Inferior parietal cortex (tissue), 1 donor: ENCODE measurements around the gene SERPINF2.
"Not testable (repeated sequence)": the region's sequence is repeated elsewhere in the genome, so short reads cannot be mapped to it uniquely, and the experiment has no call there.

Experiments used
- DNase-seq: peaks from one replicate; pipeline ENCODE4 v3.0.0-alpha.2; 2016; ENCODE audit errors: extremely low spot score

The SERPINF2 gene

GRCh38 chr17:1716076-1716911, 26.4 kb upstream of the SERPINF2 start:
- peak; percentile 100 for DNase-seq

DNA sequence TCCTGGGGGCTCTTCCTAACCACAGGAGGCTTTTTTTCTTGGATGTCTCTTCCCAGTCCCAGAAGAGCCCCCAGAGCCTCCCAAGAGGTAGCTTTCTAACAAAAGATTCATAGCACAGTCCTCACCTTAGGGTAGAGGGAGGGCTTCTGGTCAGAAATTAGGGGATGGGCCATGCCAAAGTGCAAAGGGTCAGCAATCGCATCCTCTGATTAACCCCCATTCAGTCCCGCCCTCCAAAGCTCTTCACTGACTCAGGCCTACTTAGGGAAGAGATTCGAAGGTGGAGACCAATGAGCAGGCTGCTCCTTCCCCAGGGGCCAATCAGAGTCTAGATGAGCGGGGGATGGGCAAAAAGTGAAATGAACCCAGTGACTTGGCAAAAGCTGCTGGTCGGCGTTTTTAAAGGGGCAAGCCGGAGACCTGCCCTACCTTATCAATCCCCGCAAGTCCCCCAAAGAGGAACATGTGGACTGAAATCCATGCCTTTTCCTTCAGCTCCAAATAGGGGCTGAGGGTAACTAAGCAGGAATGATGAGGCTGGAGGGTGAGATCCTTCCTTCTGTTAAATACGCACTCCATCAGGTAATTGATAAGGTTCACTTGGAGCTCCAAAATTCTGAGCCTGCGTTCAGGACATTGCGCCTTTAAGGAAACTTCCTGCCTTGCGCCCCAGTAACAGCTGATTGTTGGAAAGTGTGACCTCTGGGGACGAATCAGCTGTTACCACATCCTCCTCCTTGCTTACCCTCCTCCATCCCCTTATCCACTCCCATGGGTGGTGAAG, 25.6 kb upstream of the SERPINF2 start:
- peak; percentile 97 for DNase-seq

DNA sequence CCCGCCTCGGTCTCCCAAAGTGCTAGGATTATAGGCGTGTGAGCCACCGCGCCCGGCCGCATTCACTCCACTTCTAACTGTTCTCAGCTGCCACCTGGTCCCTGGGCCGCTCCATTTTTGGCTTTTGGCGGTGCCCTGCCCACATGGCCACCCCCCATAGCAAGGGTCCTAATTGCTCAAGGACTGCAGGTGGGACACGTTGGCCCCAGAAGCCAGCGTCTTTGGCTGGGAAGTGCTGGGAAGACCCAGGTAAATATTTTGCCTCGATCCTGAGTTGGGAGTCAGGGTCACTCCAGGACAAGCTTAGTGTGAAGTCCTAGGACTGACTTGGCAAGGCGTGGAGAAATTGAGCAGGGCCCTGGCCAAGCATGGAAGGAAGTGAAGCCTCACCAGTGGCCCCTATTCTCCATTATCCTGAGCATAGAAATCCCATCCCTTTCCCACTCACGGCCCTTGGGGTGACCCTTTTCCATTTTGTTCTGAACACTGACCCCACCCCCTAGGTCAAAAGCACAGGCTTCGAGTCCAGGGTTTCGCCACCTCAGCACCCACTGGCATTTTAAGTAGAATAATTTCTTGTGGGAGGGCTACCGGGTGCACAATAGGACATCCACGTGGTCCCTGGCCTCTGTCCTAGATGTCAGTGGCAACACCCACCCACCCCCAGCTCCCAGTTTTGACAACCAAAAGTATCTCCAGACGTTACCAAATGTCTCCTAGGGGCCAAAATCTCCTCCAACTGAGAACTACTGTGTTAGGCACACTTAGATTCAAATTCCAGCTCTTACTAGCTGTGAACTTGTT, 24.1 kb upstream of the SERPINF2 start:
- no peak for DNase-seq

DNA sequence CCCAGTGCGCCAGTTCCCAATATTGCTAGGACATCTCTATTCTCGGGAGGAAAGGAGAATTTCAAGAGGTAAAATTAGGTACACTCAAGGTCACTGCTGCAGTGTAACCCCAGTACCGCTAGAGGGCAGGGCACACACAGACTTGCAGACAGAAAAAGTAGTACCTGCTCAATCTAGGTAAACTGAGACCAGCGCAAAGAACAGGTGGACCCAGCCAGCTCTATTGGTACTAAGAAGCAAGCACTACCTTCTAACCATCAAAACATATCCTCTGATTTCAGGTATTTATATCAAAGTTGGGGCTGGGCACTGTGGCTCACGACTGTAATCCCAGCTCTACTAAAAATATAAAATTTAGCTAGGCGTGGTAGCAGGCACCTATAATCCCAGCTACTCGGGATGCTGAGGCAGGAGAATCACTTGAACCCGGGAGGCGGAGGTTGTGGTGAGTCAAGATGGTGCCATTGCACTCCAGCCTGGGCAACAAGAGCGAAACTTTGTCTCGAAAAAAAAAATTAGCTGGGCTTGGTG, 21.8 kb upstream of the SERPINF2 start:
- DNase-seq = peak; percentile 75

DNA sequence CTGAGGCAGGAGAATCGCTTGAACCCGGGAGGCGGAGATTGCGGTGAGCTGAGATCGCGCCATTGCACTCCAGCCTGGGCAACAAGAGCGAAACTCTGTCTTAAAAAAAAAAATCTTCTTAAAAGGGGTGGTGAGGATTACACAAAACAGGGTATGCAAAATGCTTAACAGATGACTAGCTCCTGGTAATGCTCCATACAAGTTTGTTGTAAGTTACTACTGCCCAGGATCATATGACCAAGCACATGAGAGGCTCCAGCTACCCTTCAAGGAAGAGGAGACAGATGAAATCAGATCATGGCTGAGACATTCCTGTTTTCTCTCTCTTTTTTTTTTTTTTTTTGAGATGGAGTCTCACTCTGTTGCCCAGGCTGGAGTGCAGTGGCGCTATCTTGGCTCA, 20.6 kb upstream of the SERPINF2 start:
- not testable (repeated sequence) for DNase-seq

DNA sequence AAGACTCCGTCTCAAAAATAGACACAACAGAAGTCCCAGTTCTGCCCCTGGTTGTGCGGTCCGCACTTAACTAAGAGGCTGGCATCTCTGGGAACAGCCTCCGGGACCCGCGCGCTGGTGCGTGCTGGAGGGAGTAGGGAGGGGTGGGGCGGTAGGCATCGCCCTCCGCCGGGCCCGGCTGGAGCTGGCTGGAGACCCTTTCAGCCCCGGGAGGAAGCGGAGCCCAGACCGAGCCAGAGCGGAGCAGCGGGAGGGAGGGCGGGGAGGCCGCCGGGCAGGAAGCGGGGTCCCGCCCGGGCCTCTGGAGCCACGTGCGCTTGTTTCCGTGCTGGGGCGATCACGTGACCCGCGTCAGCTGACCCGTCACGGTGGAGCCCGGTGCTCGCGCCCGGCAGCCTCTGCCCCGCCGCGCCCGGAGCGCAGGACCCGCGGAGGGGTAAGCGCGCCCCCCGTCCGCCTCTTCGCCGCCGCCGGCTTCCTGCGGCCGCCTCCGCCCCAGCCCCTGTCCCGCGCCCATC, 18.3 kb upstream of the SERPINF2 start, which contains the start of gene WDR81:
TSS of gene WDR81 (plus strand) at position 354 of the 518 bp plus-strand sequence. CDS start 256 bp downstream, outside the sequence.
- peak; percentile 82 for DNase-seq

DNA sequence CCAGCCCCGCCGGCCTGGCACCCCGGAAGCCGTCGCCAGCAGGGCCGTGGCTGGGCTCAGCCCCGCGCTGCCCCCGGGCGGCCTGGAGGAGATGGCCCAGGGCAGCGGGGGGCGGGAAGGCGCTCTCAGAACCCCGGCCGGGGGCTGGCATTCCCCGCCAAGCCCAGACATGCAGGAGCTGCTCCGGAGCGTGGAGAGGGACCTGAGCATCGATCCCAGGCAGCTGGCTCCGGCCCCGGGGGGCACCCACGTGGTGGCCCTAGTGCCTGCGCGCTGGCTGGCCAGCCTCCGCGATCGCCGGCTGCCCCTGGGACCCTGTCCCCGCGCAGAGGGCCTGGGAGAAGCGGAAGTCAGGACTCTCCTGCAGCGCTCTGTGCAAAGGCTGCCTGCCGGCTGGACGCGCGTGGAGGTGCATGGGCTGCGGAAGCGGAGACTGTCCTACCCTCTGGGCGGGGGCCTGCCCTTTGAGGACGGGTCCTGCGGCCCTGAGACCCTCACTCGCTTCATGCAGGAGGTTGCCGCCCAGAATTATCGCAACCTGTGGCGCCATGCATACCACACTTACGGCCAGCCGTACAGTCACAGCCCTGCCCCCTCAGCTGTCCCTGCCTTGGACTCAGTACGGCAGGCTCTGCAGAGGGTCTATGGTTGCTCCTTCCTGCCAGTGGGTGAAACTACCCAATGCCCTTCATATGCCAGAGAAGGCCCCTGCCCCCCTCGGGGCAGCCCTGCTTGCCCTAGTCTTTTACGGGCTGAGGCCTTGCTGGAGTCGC, 17.6 kb upstream of the SERPINF2 start:
- DNase-seq = no peak

DNA sequence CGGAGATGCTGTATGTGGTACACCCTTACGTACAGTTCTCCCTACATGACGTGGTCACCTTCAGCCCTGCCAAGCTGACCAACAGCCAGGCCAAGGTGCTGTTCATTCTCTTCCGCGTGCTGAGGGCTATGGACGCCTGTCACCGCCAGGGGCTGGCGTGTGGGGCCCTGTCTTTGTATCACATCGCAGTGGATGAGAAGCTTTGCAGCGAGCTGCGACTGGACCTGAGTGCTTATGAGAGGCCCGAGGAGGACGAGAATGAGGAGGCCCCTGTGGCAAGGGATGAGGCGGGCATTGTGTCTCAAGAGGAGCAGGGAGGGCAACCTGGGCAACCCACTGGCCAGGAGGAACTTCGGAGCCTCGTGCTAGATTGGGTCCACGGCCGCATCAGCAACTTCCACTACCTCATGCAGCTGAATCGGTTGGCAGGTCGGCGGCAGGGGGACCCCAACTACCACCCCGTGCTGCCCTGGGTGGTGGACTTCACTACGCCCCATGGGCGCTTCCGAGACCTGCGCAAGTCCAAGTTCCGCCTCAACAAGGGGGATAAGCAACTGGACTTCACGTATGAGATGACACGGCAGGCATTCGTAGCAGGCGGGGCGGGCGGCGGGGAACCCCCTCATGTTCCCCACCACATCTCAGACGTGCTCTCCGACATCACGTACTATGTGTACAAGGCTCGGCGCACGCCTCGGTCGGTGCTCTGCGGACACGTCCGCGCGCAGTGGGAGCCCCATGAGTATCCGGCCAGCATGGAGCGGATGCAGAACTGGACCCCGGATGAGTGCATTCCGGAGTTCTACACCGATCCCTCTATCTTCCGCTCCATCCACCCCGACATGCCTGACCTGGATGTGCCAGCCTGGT, 16.8 kb upstream of the SERPINF2 start:
- DNase-seq = no peak

DNA sequence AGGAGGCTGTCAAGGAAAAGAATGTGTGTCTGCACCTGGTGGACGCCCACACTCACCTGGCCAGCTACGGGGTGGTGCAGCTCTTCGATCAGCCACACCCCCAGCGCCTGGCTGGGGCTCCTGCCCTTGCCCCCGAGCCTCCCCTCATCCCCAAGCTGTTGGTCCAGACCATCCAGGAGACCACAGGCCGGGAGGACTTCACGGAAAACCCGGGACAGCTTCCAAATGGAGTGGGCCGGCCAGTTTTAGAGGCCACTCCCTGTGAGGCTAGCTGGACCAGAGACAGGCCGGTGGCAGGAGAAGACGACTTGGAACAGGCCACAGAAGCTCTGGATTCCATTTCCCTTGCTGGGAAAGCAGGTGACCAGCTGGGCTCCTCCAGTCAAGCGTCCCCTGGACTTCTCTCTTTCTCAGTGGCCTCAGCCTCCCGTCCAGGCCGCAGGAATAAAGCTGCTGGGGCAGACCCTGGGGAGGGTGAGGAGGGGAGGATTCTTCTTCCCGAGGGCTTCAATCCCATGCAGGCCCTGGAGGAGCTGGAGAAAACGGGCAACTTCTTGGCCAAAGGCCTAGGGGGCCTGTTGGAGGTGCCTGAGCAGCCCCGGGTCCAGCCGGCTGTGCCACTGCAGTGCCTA, 15.9 kb upstream of the SERPINF2 start:
- no peak for DNase-seq

GRCh38 chr17:1727258-1727789, 15.3 kb upstream of the SERPINF2 start:
- no peak for DNase-seq

GRCh38 chr17:1727876-1728630, 14.6 kb upstream of the SERPINF2 start:
- no peak for DNase-seq

GRCh38 chr17:1729966-1730325, 12.7 kb upstream of the SERPINF2 start:
- DNase-seq = no peak

DNA sequence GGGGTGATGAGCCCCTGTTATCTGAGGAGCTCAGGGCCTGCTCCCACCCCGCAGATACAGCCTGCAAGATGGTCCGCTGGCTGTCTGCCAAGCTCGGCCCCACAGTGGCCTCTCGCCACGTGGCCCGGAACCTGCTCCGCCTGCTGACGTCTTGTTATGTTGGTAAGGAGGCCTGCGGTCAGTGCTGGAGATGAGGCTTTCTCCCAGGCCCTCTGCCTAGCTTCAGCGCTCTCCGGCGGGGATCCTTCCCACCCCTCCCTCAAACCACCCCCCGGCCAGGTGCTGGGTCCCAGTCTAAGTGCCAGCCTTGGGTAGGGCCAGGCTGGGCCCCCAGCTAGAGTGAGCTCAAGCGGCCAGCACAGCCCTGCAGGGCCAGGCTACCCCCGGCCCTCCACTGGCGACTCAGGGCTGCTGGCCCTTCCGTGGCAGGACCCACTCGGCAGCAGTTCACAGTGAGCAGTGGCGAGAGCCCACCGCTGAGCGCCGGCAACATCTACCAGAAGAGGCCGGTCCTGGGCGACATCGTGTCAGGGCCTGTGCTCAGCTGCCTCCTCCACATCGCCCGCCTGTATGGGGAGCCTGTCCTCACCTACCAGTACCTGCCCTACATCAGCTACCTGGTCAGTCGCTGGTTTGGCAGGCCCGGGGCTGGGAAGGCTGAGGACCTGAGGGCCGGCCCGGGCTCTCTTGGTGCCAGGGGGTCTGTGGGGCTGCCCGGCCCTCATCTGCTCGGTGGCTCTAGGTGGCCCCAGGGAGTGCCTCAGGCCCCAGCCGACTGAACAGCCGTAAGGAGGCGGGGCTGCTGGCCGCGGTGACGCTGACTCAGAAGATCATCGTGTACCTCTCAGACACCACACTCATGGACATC, 12.1 kb upstream of the SERPINF2 start:
- DNase-seq = no peak

- DNase-seq = no peak
These were observed 11.5 kb upstream of the SERPINF2 start for GRCh38 chr17:1731194-1731506.

GRCh38 chr17:1732241-1732832, 10.3 kb upstream of the SERPINF2 start:
- no peak for DNase-seq

DNA sequence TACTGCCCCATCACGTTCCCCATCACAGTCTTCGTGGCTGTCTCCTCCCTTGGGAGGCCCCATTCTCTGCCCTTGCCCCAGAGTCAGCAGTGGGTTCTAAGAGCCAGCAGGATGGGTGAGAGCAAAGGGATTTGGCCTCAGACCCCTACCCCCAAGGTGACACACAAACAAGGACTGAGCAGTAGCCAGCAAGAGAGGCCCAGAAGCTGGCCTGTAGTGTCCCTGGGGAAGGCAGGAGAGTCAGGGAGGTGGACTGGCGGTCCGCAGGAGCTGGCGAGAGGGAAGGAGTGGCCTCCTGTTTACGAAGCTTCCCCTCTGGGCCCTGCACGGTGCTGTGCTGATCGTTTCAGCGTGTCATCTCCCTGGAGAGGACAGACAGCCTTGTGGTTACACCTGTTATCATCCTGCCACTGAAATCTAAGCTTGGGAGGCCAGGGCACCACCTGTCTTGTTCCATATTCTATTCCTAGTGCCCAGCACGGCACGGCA, 9.8 kb upstream of the SERPINF2 start:
- no peak for DNase-seq

DNA sequence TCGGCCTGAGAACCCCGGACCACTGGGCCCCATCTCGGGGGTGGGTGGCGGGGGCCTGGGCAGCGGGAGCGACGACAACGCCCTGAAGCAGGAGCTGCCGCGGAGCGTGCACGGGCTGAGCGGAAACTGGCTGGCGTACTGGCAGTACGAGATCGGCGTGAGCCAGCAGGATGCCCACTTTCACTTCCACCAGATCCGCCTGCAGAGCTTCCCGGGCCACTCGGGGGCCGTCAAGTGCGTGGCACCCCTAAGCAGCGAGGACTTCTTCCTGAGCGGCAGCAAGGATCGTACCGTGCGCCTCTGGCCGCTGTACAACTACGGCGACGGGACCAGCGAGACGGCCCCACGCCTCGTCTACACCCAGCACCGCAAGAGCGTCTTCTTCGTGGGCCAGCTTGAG, 8.9 kb upstream of the SERPINF2 start:
- DNase-seq = no peak
